ENCODE results near the gene GABBR1. TPM values are rescaled to one million over a fixed set of nuclear protein-coding genes. Genes with fewer than 3 reads are reported as not detected.
A peak's percentile ranks its signal among the peaks of the same experiment; 100 is the strongest.

The GABBR1 gene
- total RNA-seq, 1 donor from 2014 or later: 120 TPM

GRCh38 chr6:29641430-29642148 is 8.6 kb upstream of the GABBR1 start:
- Mint-ChIP-seq H3K36me3 (ENCODE audit: insufficient read depth) (no peaks in the 10 kb centered on the region), H3K4me1 (ENCODE audit: low read depth) (peaks cover 4% of the 10 kb centered on the region), H3K27me3 (peaks cover 6% of the 10 kb centered on the region), H3K4me3 (ENCODE audit: low read depth) (no peak overlapping the region), H3K27ac (no peak overlapping the region), H3K9me3 (ENCODE audit: low read depth) (no peaks in the 10 kb centered on the region)
- DNase-seq (ENCODE audit: low spot score, unreplicated experiment): no peak
- no peak for TF ChIP-seq CTCF (IDR thresholded peaks at IDR 0.05; ENCODE audit: unreplicated experiment)

GRCh38 chr6:29637247-29637646 is 4.3 kb upstream of the GABBR1 start:
- Mint-ChIP-seq H3K4me3 (ENCODE audit: low read depth) (no peak overlapping the region), H3K27ac (no peak overlapping the region), H3K27me3 (peaks cover 12% of the 10 kb centered on the region), H3K4me1 (ENCODE audit: low read depth) (peaks cover 10% of the 10 kb centered on the region), H3K36me3 (ENCODE audit: insufficient read depth) (no peaks in the 10 kb centered on the region), H3K9me3 (ENCODE audit: low read depth) (no peaks in the 10 kb centered on the region)
- TF ChIP-seq CTCF (IDR thresholded peaks at IDR 0.05; ENCODE audit: unreplicated experiment): no peak
- no peak for DNase-seq (ENCODE audit: low spot score, unreplicated experiment)

DNA sequence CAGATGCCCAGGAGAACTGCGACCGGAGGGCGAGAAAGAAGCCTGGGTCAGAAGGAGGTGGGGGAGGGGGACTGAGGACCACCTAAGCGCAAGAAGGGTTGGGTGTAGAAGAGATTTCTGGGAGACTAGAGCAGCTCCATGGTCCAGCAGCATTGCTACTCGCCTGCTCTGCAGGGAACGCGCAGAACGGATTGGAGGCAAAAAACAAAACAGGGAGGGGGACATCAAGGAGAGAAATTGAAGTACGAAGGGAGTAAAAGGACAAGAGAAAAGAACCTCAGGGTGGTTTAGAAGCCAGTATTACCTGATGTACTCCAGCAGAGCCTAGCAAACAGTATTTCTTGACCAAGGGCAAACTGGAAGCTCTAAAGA is 537 bp upstream of the GABBR1 start:
- H3K4me1 Mint-ChIP-seq (ENCODE audit: low read depth): peaks cover 20% of the 10 kb centered on the region

GRCh38 chr6:29631860-29632731 is 887 bp downstream of the GABBR1 start:
- peak overlapping the region; percentile 83 for H3K4me3 Mint-ChIP-seq (ENCODE audit: low read depth)
- no peak for TF ChIP-seq CTCF (IDR thresholded peaks at IDR 0.05; ENCODE audit: unreplicated experiment)
- peaks cover 40% of the 10 kb centered on the region for H3K27me3 Mint-ChIP-seq
- peaks cover 23% of the 10 kb centered on the region for H3K4me1 Mint-ChIP-seq (ENCODE audit: low read depth)
- DNase-seq (ENCODE audit: low spot score, unreplicated experiment): peak; percentile 47
- no peaks in the 10 kb centered on the region for H3K9me3 Mint-ChIP-seq (ENCODE audit: low read depth)
- peak overlapping the region; percentile 47 for H3K27ac Mint-ChIP-seq
- peaks cover 3% of the 10 kb centered on the region for H3K36me3 Mint-ChIP-seq (ENCODE audit: insufficient read depth)

More for the DNA sequence above, 537 bp upstream of the GABBR1 start:
- no peaks in the 10 kb centered on the region for H3K9me3 Mint-ChIP-seq (ENCODE audit: low read depth)
- no peak for DNase-seq (ENCODE audit: low spot score, unreplicated experiment)
- H3K27me3 Mint-ChIP-seq: peaks cover 43% of the 10 kb centered on the region
- H3K4me3 Mint-ChIP-seq (ENCODE audit: low read depth): peak overlapping the region; percentile 83
- no peak for TF ChIP-seq CTCF (IDR thresholded peaks at IDR 0.05; ENCODE audit: unreplicated experiment)
- peak overlapping the region; percentile 86 for H3K27ac Mint-ChIP-seq
- peaks cover 3% of the 10 kb centered on the region for H3K36me3 Mint-ChIP-seq (ENCODE audit: insufficient read depth)

DNA sequence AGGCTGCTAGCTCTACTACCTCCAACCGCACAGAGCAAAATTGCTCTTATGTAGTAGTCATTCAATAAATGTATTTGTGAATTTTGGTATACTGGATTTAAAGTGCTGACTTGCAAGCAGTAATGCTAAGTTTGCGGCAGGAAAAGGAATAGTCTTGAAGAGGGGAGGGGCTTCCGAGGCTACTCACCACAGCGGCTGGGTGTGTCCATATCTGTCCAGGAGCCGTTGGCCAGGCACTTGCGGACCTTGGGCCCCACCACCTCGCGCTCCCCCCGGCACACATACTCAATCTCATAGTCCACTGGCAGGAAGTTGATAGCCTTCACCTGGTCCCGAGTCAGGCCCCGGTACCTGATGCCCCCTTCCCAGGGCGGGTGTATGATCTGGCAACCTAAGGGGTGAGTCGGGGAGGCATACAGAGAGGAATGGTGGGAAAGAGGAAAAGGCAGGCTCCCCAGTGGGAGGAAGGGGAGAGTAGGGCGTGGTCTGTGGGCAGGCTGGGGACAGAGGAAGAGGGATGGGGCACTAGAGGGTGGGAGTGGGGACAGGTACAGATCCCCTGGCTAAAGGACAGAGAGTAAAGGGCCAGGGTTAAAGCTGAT is 1.7 kb downstream of the GABBR1 start:
- H3K4me1 Mint-ChIP-seq (ENCODE audit: low read depth): peaks cover 23% of the 10 kb centered on the region
- no peaks in the 10 kb centered on the region for H3K9me3 Mint-ChIP-seq (ENCODE audit: low read depth)
- no peak for DNase-seq (ENCODE audit: low spot score, unreplicated experiment)
- TF ChIP-seq CTCF (IDR thresholded peaks at IDR 0.05; ENCODE audit: unreplicated experiment): no peak
- no peak overlapping the region for H3K27ac Mint-ChIP-seq
- peak overlapping the region; percentile 83 for H3K4me3 Mint-ChIP-seq (ENCODE audit: low read depth)
- peaks cover 3% of the 10 kb centered on the region for H3K36me3 Mint-ChIP-seq (ENCODE audit: insufficient read depth)
- H3K27me3 Mint-ChIP-seq: peaks cover 45% of the 10 kb centered on the region
